Ascending aorta (tissue), 2 donors: Measurements from ENCODE around the gene AOX1. TPM values are rescaled to one million over a fixed set of nuclear protein-coding genes. Genes with fewer than 3 reads are reported as not detected.

ENCODE experiments used
- DNase-seq, 2 donors: peaks; one replicate each; pipeline ENCODE4 v3.0.0-alpha.2; 2019; ENCODE audit warnings: low spot score in 2 of 2
- H3K27ac ChIP-seq, 2 donors: fragments of 200-600 bp; sonication (generic); one replicate each; pipeline ENCODE4 v1.5.1; 2016 to 2017; ENCODE audit warnings: mild to moderate bottlenecking in 1 of 2
- H3K27me3 ChIP-seq: fragments of 200-600 bp; sonication (generic); one replicate; pipeline ENCODE4 v1.5.1; 2017
- H3K36me3 ChIP-seq, 2 donors: fragments of 200-600 bp; sonication (generic); one replicate each; pipeline ENCODE4 v1.5.1; 2016
- H3K4me1 ChIP-seq, 2 donors: fragments of 200-600 bp; sonication (generic); one replicate each; pipeline ENCODE4 v1.5.1; 2016 to 2017; ENCODE audit warnings: mild to moderate bottlenecking in 1 of 2
- H3K4me3 ChIP-seq, 2 donors: fragments of 200-600 bp; sonication (generic); one replicate each; pipeline ENCODE4 v1.5.1; 2016 to 2017; ENCODE audit warnings: mild to moderate bottlenecking in 1 of 2
- H3K9me3 ChIP-seq, 2 donors: fragments of 200-600 bp; sonication (generic); one replicate each; pipeline ENCODE4 v1.5.1; 2016
- intact Hi-C: fragments of 100-400 bp; cut with DNase I; formaldehyde crosslinking; loops from one replicate; pipeline ENCODE4 v1.15.1; 2023
- total RNA-seq: library from RNA; depleted of rRNA; stranded (reverse); fragments of >200 nt; gene quantifications from one replicate; pipeline ENCODE4 v1.1.0, GENCODE V29; 2016
- TF ChIP-seq, protein P1 (sequence below), 3 experiments: fragments of 200-600 bp in 2 of 3; fragments of 450-650 bp in 1 of 3; sonication (generic) in 2 of 3; IDR thresholded peaks; one replicate each; pipeline ENCODE4 v1.5.1; 2016 to 2019; ENCODE audit warnings: antibody characterized with exemption in 3 of 3, mild to moderate bottlenecking in 1 of 3, moderate library complexity in 1 of 3

AOX1 gene
- total RNA-seq, 1 donor from 2014 or later = 59.2 TPM

DNA sequence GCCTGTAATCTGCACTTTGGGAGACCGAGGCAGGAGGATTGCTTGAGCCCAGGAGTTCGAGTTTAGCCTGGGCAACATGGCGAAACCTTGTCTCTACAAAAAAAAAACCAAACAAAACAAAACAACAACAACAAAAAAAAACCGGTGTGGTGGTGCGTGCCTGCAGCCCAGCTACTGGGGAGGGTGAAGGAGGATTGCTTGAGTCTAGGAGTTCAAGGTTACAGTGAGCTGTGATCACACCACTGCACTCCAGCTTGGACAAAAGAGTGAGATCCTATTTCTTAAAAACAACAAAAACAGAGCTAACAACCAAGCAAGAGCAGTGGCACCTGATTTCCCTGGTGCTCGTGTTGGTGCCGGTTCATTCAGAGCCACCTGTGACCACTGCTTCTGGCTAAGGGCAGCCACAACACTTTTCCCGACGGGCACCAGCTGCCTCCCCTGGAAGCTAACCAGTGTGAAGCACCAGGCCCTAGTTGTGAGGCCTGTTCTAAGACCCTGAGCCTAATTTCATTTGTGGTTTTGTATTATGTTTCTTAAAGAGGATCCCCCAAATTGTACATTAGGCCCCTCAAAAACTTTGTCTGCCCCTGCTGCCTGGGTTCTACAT, 1.3 kb downstream of the AOX1 start:
- peak overlapping the region; percentile 66 to 74 for H3K4me3 ChIP-seq

DNA sequence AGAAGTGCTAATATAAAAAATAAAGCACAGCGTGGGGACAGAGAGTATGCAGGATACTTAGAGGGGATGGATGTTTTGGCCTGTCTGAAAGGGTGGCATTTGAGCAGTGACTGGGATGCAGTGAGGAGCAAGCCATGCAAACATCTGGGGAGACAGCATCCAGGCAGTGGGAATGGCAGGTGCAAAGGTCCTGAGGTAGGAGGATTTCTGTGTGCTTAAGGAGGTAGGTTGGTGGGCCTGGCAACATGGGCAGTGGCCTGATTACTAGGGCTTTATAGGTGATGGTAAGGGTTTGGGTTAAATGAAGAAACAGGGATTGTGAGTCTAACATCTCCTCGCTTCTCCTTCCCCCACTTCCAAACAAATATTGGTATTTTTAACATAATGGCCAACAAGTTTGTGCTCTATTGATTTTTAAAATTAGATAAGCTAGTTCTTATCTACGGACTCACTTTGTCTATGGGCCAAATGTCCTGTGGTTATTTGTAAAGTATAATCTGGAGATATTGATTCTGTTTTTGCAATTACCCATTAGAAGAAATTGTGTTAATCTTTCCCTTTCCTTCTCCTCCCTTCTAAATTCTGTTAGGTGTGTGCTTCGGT, 2.4 kb downstream of the AOX1 start:
- no peak overlapping the region for H3K27ac ChIP-seq
- intact Hi-C loops = loop anchor here (10.0 kb wide), 1 partner anchor 227 kb away; the partner anchor contains the start of gene BZW1
- DNase-seq = no peak

More for the DNA sequence above, 1.3 kb downstream of the AOX1 start:
- Histone ChIP-seq H3K27me3 (no peaks in the 10 kb centered on the region), H3K27ac (peak overlapping the region in 1 of 2 donors; percentile 85), H3K36me3 (no peaks in the 10 kb centered on the region), H3K4me1 (peaks cover 0 to 3% of the 10 kb centered on the region in 2 donors), H3K9me3 (no peaks in the 10 kb centered on the region)
- no peak for DNase-seq
- TF ChIP-seq, protein P1, sequence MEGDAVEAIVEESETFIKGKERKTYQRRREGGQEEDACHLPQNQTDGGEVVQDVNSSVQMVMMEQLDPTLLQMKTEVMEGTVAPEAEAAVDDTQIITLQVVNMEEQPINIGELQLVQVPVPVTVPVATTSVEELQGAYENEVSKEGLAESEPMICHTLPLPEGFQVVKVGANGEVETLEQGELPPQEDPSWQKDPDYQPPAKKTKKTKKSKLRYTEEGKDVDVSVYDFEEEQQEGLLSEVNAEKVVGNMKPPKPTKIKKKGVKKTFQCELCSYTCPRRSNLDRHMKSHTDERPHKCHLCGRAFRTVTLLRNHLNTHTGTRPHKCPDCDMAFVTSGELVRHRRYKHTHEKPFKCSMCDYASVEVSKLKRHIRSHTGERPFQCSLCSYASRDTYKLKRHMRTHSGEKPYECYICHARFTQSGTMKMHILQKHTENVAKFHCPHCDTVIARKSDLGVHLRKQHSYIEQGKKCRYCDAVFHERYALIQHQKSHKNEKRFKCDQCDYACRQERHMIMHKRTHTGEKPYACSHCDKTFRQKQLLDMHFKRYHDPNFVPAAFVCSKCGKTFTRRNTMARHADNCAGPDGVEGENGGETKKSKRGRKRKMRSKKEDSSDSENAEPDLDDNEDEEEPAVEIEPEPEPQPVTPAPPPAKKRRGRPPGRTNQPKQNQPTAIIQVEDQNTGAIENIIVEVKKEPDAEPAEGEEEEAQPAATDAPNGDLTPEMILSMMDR (IDR thresholded peaks at IDR 0.05) = no peak
- intact Hi-C loops = loop anchor here (10.0 kb wide), 1 partner anchor 228 kb away; the partner anchor contains the start of gene BZW1

DNA sequence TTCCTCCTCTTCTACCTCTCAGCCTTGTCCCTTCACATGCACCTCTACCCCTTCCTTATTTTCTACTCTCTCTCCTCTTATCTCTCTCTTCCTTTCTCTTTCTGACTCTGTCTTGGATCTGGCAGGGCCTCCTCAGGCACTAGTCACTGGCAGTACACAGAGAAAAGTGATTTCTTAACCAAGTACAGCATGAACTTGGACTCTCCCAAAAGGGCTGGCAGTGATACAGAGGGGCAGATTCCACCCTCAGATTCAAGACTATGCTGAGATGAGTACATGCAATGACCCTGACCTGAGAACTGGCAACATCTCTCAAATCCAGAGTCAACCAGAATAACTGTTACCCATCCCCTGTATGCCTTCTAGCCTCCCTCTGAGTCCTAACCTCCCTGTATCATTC, 4.3 kb downstream of the AOX1 start:
- no peaks in the 10 kb centered on the region for H3K27me3 ChIP-seq
- peak in 1 of 2 donors; percentile 72 for DNase-seq
- H3K36me3 ChIP-seq = no peaks in the 10 kb centered on the region
- peaks cover 0 to 3% of the 10 kb centered on the region in 2 donors for H3K4me1 ChIP-seq
- TF ChIP-seq, protein P1 (IDR thresholded peaks at IDR 0.05) = no peak
- no peak overlapping the region for H3K27ac ChIP-seq
- intact Hi-C loops = no loop called here
- H3K4me3 ChIP-seq = peak overlapping the region in 1 of 2 donors; percentile 26
- no peaks in the 10 kb centered on the region for H3K9me3 ChIP-seq

More for the DNA sequence above, 2.4 kb downstream of the AOX1 start:
- Histone ChIP-seq H3K36me3 (no peaks in the 10 kb centered on the region), H3K27me3 (no peaks in the 10 kb centered on the region), H3K4me3 (peak overlapping the region in 1 of 2 donors; percentile 74), H3K9me3 (no peaks in the 10 kb centered on the region), H3K4me1 (peaks cover 0 to 3% of the 10 kb centered on the region in 2 donors)
- TF ChIP-seq, protein P1 (IDR thresholded peaks at IDR 0.05) = no peak

DNA sequence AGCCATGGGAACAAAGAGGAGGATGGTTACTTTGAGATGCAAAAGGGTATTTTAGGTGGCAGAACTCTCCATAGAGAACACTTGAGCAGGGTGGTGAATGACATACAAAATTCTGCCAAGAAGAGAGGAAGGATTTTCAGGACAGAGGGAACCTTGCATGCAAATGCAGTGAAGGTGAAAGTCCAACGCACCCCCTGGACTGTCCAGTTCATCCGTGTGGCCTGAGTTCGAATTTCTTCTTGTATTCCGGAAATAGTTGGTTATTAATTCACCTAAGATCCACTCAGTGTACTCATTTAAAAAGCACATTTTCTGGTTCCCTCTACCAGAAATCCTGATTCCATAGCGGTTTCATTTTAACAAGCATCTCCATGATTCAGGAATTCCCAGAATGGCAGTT, 5.5 kb downstream of the AOX1 start:
- no peaks in the 10 kb centered on the region for H3K27me3 ChIP-seq
- peaks cover 0 to 6% of the 10 kb centered on the region in 2 donors for H3K36me3 ChIP-seq
- no peak for DNase-seq
- no peak overlapping the region for H3K27ac ChIP-seq
- TF ChIP-seq, protein P1 (IDR thresholded peaks at IDR 0.05) = no peak
- H3K4me1 ChIP-seq = no peaks in the 10 kb centered on the region
- no peak overlapping the region for H3K4me3 ChIP-seq
- intact Hi-C loops = no loop called here
- no peaks in the 10 kb centered on the region for H3K9me3 ChIP-seq

DNA sequence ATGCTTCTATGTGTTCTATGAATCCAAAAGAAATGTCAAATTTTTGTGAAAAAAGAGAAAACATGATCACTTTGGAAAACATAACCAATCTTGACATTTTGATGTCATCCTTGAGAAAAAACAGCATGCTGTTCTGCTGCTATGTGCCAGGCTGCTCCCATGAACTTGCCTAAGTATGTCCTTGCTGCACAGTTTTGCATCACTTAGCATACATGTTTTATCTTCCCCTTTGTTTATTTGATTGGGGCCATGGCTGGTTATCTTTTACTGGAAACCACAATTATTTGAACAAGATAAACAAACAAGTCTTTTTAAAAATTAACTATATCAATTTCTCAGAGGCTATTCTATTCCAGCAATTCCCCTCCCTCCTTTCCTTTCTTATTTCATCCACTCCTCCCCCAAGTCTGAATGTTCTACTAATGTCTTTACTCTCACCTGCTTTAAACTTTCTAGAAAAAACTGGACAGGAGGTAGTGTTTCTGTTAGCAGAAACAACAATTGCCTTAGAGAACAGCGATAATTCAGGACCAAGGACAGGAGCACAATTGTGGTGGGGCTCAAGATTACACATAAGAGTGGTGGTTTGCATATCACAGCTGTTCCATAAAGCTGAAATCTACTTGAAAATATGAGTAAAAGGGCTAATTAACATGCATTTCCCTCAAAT, 6.7 kb downstream of the AOX1 start:
- Histone ChIP-seq H3K4me3 (no peak overlapping the region), H3K4me1 (no peaks in the 10 kb centered on the region), H3K36me3 (peaks cover 0 to 6% of the 10 kb centered on the region in 2 donors), H3K27ac (no peak overlapping the region), H3K27me3 (no peaks in the 10 kb centered on the region), H3K9me3 (no peaks in the 10 kb centered on the region)
- DNase-seq = no peak
- intact Hi-C loops = no loop called here
- TF ChIP-seq, protein P1 (IDR thresholded peaks at IDR 0.05) = no peak
